Keratinocyte (primary cell): ENCODE data around the gene TESK1. TPM values are rescaled to one million over a fixed set of nuclear protein-coding genes. Genes with fewer than 3 reads are reported as not detected.

Source experiments
- DNase-seq: peaks from one replicate; pipeline ENCODE4 v3.0.0-alpha.2; 2011; ENCODE audit warnings: low read depth, missing footprints, low spot score
- FAIRE-seq: peaks from 2 replicates; lab custom pipeline; 2011; peaks lifted over from hg19 to GRCh38; lab: Jason Lieb, UNC
- H2AFZ ChIP-seq: 2 replicates; pipeline ENCODE4 v1.6.0; 2012; ENCODE audit warnings: low read length, control low read depth, inconsistent platforms; ENCODE audit not compliant: control insufficient read depth
- H3K27ac ChIP-seq: 2 replicates; pipeline ENCODE4 v1.5.1; 2011; ENCODE audit warnings: low read length; ENCODE audit not compliant: control insufficient read depth, insufficient read depth
- H3K27me3 ChIP-seq: 3 replicates; pipeline ENCODE4 v1.6.0; 2011; ENCODE audit warnings: low read length; ENCODE audit not compliant: control insufficient read depth, insufficient read depth; ENCODE audit errors: extremely low read depth
- H3K36me3 ChIP-seq, 2 experiments: 2 replicates in 1 of 2; 3 replicates in 1 of 2; pipeline ENCODE4 v1.5.1; 2011; ENCODE audit warnings: low read length in 2 of 2, mild to moderate bottlenecking in 1 of 2; ENCODE audit not compliant: control insufficient read depth in 2 of 2, insufficient read depth in 2 of 2; ENCODE audit errors: extremely low read depth in 1 of 2
- H3K4me1 ChIP-seq: 3 replicates; pipeline ENCODE4 v1.5.1; 2011; ENCODE audit warnings: low read length; ENCODE audit not compliant: control insufficient read depth, insufficient read depth; ENCODE audit errors: extremely low read depth
- H3K4me2 ChIP-seq: 3 replicates; pipeline ENCODE4 v1.6.0; 2011; ENCODE audit warnings: low read depth, low read length; ENCODE audit not compliant: control insufficient read depth, insufficient read depth; ENCODE audit errors: extremely low read depth
- H3K4me3 ChIP-seq, 3 experiments: fragments of 200-600 bp in 1 of 3; sonication (generic) in 1 of 3; 2 replicates in 2 of 3; 3 replicates in 1 of 3; pipeline ENCODE4 v1.5.1; 2011 to 2016; ENCODE audit warnings: low read length in 3 of 3, mild to moderate bottlenecking in 3 of 3, control low read depth in 2 of 3, inconsistent platforms in 1 of 3, low read depth in 1 of 3, mixed read lengths in 1 of 3, mixed run types in 1 of 3, moderate library complexity in 1 of 3; ENCODE audit not compliant: control insufficient read depth in 2 of 3, insufficient read depth in 2 of 3; ENCODE audit errors: extremely low read depth in 1 of 3
- H3K79me2 ChIP-seq: 2 replicates; pipeline ENCODE4 v1.6.0; 2012; ENCODE audit warnings: low read length; ENCODE audit not compliant: control insufficient read depth, insufficient read depth
- H3K9ac ChIP-seq: 3 replicates; pipeline ENCODE4 v1.6.0; 2011; ENCODE audit warnings: low read length; ENCODE audit not compliant: control insufficient read depth, insufficient read depth; ENCODE audit errors: extremely low read depth
- H3K9me1 ChIP-seq: 3 replicates; pipeline ENCODE4 v1.6.0; 2011; ENCODE audit warnings: low read length; ENCODE audit not compliant: control insufficient read depth, insufficient read depth; ENCODE audit errors: extremely low read depth
- H3K9me3 ChIP-seq: 2 replicates; pipeline ENCODE4 v1.5.1; 2012; ENCODE audit warnings: low read depth, low read length; ENCODE audit not compliant: control insufficient read depth
- H4K20me1 ChIP-seq: 3 replicates; pipeline ENCODE4 v1.6.0; 2011; ENCODE audit warnings: low read length; ENCODE audit not compliant: control insufficient read depth, insufficient read depth; ENCODE audit errors: extremely low read depth
- EZH2 ChIP-seq: IDR thresholded peaks from one replicate; pipeline ENCODE4 v1.6.1; 2012; ENCODE audit warnings: inconsistent platforms, mild to moderate bottlenecking, low read length, moderate library complexity
- dilution Hi-C: fragments of 300-500 bp; cut with MboI; formaldehyde crosslinking; loops from one replicate; pipeline ENCODE4 v1.7.0; 2020; ENCODE audit warnings: low sequenced_read_pairs; ENCODE audit not compliant: extremely low pct_ligation_motif_present
- polyA plus RNA-seq, 5 experiments: library from polyadenylated mRNA; depleted of rRNA in 3 of 5; stranded (reverse) in 3 of 5; stranded (forward) in 1 of 5; unstranded in 1 of 5; fragments of >200 nt; gene quantifications; 1 replicate in 1 of 5; 2 replicates in 3 of 5; 3 replicates in 1 of 5; pipeline versions ENCODE4 v1.2.1 to v1.2.3, GENCODE V29; 2011 to 2012; ENCODE audit warnings: missing spikeins in 2 of 5, low read depth in 1 of 5, low replicate concordance in 1 of 5
- TF ChIP-seq, protein P1 (sequence below), 3 experiments: IDR thresholded peaks in 1 of 3; conservative IDR thresholded peaks in 1 of 3; optimal IDR thresholded peaks in 1 of 3; 2 replicates in 2 of 3; 3 replicates in 1 of 3; pipeline versions ENCODE3 to v1.5.1; 2011; ENCODE audit warnings: low read length in 3 of 3, mild to moderate bottlenecking in 3 of 3, moderate library complexity in 2 of 3, control low read depth in 1 of 3, inconsistent platforms in 1 of 3; ENCODE audit not compliant: insufficient read depth in 2 of 3; ENCODE audit errors: extremely low read depth in 1 of 3

The TESK1 gene
- polyA plus RNA-seq, 1 donor (not counting 4 experiments of a cell fraction or from before 2014, with no cell fraction given), result 11.2 TPM

DNA sequence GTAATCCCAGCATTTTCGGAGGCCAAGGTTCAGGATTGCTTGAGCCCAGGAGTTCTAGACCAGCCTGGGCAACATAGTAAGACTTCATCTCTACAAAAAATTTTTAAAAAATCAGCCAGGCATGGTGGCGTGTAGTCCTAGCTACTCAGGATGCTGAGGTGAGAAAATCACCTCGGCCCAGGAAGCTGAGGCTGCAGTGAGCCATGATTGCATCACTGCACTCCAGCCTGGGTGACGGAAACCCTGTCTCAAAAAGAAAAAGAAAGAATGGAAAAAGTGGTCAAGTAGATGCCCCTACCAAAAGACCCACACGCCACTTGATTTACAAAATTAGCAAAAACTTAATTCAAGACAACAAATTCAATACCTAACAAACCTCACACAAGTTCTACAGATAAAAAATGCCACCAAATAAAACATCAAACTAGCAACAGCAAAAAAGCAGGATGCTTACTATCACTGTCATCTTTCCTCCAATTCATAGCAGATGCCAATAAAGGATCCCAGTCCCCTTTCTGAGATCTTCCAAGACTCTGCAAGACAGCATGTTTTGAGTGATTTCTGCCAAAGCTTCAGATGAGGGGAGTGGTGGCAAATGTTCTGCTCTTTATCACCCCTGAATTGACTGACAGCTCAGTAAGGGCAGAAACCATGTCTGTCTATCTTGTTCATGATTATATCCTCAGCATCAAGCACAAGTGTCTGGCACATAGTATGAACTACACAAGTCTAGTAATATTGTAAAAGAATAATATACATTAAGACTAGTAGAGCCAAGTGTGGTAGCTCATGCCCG lies 34.2 kb upstream of the TESK1 start:
- Histone ChIP-seq H3K79me2 (no peaks in the 10 kb centered on the region), H3K9ac (no peak overlapping the region), H3K9me1 (no peaks in the 10 kb centered on the region), H4K20me1 (no peaks in the 10 kb centered on the region), H3K36me3 (no peaks in the 10 kb centered on the region), H3K27me3 (no peaks in the 10 kb centered on the region), H2AFZ (no peak overlapping the region), H3K4me1 (no peaks in the 10 kb centered on the region), H3K9me3 (no peaks in the 10 kb centered on the region), H3K4me2 (no peak overlapping the region), H3K27ac (no peak overlapping the region), H3K4me3 (no peak overlapping the region)
- DNase-seq (no peak), FAIRE-seq (no peak)
- dilution Hi-C loops, result no loop called here
- TF ChIP-seq, protein P1, sequence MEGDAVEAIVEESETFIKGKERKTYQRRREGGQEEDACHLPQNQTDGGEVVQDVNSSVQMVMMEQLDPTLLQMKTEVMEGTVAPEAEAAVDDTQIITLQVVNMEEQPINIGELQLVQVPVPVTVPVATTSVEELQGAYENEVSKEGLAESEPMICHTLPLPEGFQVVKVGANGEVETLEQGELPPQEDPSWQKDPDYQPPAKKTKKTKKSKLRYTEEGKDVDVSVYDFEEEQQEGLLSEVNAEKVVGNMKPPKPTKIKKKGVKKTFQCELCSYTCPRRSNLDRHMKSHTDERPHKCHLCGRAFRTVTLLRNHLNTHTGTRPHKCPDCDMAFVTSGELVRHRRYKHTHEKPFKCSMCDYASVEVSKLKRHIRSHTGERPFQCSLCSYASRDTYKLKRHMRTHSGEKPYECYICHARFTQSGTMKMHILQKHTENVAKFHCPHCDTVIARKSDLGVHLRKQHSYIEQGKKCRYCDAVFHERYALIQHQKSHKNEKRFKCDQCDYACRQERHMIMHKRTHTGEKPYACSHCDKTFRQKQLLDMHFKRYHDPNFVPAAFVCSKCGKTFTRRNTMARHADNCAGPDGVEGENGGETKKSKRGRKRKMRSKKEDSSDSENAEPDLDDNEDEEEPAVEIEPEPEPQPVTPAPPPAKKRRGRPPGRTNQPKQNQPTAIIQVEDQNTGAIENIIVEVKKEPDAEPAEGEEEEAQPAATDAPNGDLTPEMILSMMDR (optimal IDR thresholded peaks at IDR 0.05 in 1 of 3, IDR thresholded peaks at IDR 0.05 in 1 of 3, conservative IDR thresholded peaks at IDR 0.05 in 1 of 3; ENCODE audit: extremely low read depth in 1 of 3, insufficient read depth in 2 of 3, low read length in 3 of 3), result no peak
- TF ChIP-seq EZH2, result no peak

DNA sequence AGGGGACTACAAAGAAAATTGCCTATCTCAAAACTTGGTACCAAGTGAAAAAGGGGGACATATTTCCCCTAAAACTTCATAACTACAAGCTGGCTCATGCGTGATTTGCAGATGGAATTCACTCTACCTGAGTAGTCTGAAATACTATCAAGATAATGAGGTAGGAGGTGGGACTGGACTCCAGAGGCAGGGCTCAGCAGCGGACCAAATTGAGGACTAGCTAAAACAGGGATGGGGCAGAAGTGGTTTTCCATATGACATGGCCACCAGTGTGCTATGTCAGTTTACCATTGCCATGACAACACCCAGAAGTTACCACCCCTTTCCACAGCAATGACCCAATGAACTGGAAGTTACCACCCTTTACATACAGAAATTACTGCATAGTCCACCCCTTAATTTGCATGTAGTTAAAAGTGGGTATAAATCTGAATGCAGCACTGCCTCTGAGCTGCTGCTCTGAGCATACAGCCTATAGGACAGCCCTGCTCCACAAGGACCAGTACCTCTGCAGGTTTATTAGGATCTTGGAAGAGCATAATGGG lies 30.4 kb upstream of the TESK1 start:
- no peaks in the 10 kb centered on the region for H3K9me1 ChIP-seq
- no peak for DNase-seq
- H4K20me1 ChIP-seq, result no peaks in the 10 kb centered on the region
- H3K36me3 ChIP-seq, result no peaks in the 10 kb centered on the region
- H3K27me3 ChIP-seq, result no peaks in the 10 kb centered on the region
- H3K9ac ChIP-seq, result no peak overlapping the region
- no peak overlapping the region for H3K27ac ChIP-seq
- TF ChIP-seq, protein P1 (optimal IDR thresholded peaks at IDR 0.05 in 1 of 3, IDR thresholded peaks at IDR 0.05 in 1 of 3, conservative IDR thresholded peaks at IDR 0.05 in 1 of 3; ENCODE audit: extremely low read depth in 1 of 3, insufficient read depth in 2 of 3, low read length in 3 of 3), result no peak
- no peak for TF ChIP-seq EZH2
- H3K9me3 ChIP-seq, result no peaks in the 10 kb centered on the region
- dilution Hi-C loops, result no loop called here
- H2AFZ ChIP-seq, result no peak overlapping the region
- FAIRE-seq, result no peak
- H3K4me2 ChIP-seq, result no peak overlapping the region
- H3K4me3 ChIP-seq, result no peak overlapping the region
- no peaks in the 10 kb centered on the region for H3K79me2 ChIP-seq
- no peaks in the 10 kb centered on the region for H3K4me1 ChIP-seq
